K562 (cell line): ENCODE results near the gene PAN2. TPM values are rescaled to one million over a fixed set of nuclear protein-coding genes. Genes with fewer than 3 reads are reported as not detected.

Experiments
- ATAC-seq: fragments of 200-7000 bp; cut with Tn5 transposase; 3 replicates; pipeline ENCODE4 v1.9.1; 2020; ENCODE audit warnings: moderate library complexity
- BruUV-seq: library from RNA; stranded (reverse); fragments of 400-500 nt; replicated peaks from 2 replicates; lab custom pipeline; 2021; lab: Mats Ljungman, UMichigan
- CTCF ChIA-PET: fragments of 300-600 bp; formaldehyde crosslinking; extraction: SDS; loops from one replicate; lab custom pipeline; 2021; ENCODE audit warnings: low intra/inter-chr PET ratio; lab: Yijun Ruan, JAX
- POLR2A ChIA-PET: fragments of 300-600, 350-650 bp; sonication (Branson Sonifier 250); formaldehyde crosslinking; extraction: SDS; loops from one replicate; lab custom pipeline; 2021; ENCODE audit warnings: antibody characterized with exemption, inconsistent platforms; lab: Yijun Ruan, JAX
- DNase-seq, 4 experiments: peaks; one replicate each; pipeline versions ENCODE4 v3.0.0 to v3.0.0-alpha.2; 2011 to 2018; ENCODE audit warnings: low spot score in 3 of 4, mixed read lengths in 3 of 4; ENCODE audit errors: extremely low read depth in 1 of 4
- FAIRE-seq: peaks from 2 replicates; lab custom pipeline; 2011; peaks lifted over from hg19 to GRCh38; lab: Jason Lieb, UNC
- H2AFZ ChIP-seq: 2 replicates; pipeline ENCODE4 v1.6.0; 2011; ENCODE audit warnings: low read depth, low read length, control low read depth, inconsistent platforms
- H3K27ac ChIP-seq: fragments of 200-600 bp; 3 replicates; pipeline ENCODE4 v1.8.0; 2011; ENCODE audit warnings: low read depth, mild to moderate bottlenecking, control low read depth, inconsistent platforms, low read length, moderate library complexity, mixed read lengths; ENCODE audit errors: extremely low read depth
- H3K27me3 ChIP-seq, 2 experiments: fragments of 300-600 bp in 1 of 2; 2 replicates in 1 of 2; 3 replicates in 1 of 2; pipeline versions ENCODE4 v1.6.0 to v1.8.0; 2011; ENCODE audit warnings: inconsistent platforms in 2 of 2, low read length in 2 of 2, mild to moderate bottlenecking in 1 of 2, mixed read lengths in 1 of 2, moderate library complexity in 1 of 2; ENCODE audit not compliant: control insufficient read depth in 2 of 2, insufficient read depth in 2 of 2
- H3K36me3 ChIP-seq: fragments of 300-600 bp; 3 replicates; pipeline ENCODE4 v1.8.0; 2011; ENCODE audit warnings: mild to moderate bottlenecking, low read length, inconsistent platforms; ENCODE audit not compliant: control insufficient read depth, insufficient read depth
- H3K4me1 ChIP-seq, 2 experiments: fragments of 200-600 bp in 1 of 2; replicated peaks in 1 of 2; 2 replicates in 1 of 2; 3 replicates in 1 of 2; pipeline versions ENCODE4 v1.5.1 to v1.8.0; 2011; ENCODE audit warnings: inconsistent platforms in 2 of 2, low read length in 2 of 2, mild to moderate bottlenecking in 1 of 2, mixed read lengths in 1 of 2, moderate library complexity in 1 of 2; ENCODE audit not compliant: control insufficient read depth in 2 of 2, insufficient read depth in 2 of 2
- H3K4me2 ChIP-seq: 2 replicates; pipeline ENCODE4 v1.6.1; 2011; ENCODE audit warnings: low read length, control low read depth, inconsistent platforms, mixed read lengths; ENCODE audit not compliant: insufficient read depth
- H3K4me3 ChIP-seq: fragments of 200-600 bp; sonication (generic), shearing (Covaris generic); 2 replicates; pipeline ENCODE4 v1.5.1; 2016; ENCODE audit warnings: control low read depth, inconsistent platforms
- H3K79me2 ChIP-seq: fragments of 200-600 bp; 3 replicates; pipeline ENCODE4 v1.8.0; 2011; ENCODE audit warnings: low read length, inconsistent platforms; ENCODE audit not compliant: control insufficient read depth, insufficient read depth
- H3K9ac ChIP-seq, 2 experiments: 2 replicates each; pipeline versions ENCODE4 v1.6.0 to v1.6.1; 2011; ENCODE audit warnings: low read depth in 2 of 2, low read length in 2 of 2, control low read depth in 1 of 2, inconsistent platforms in 1 of 2, mild to moderate bottlenecking in 1 of 2, mixed read lengths in 1 of 2; ENCODE audit not compliant: insufficient read depth in 1 of 2
- H3K9me1 ChIP-seq: one replicate; pipeline ENCODE4 v1.6.0; 2011; ENCODE audit warnings: inconsistent platforms, mild to moderate bottlenecking, low read length, moderate library complexity; ENCODE audit not compliant: control insufficient read depth, insufficient read depth
- H3K9me3 ChIP-seq: replicated peaks from 2 replicates; pipeline ENCODE4 v1.5.1; 2011; ENCODE audit warnings: low read depth, low read length, inconsistent platforms; ENCODE audit not compliant: control insufficient read depth, insufficient read depth
- H4K20me1 ChIP-seq: replicated peaks from 2 replicates; pipeline ENCODE4 v1.6.1; 2011; ENCODE audit warnings: low read length, inconsistent platforms, mixed read lengths; ENCODE audit not compliant: control insufficient read depth, insufficient read depth
- CBX3 ChIP-seq, 2 experiments: IDR thresholded peaks; 1 replicate in 1 of 2; 2 replicates in 1 of 2; pipeline ENCODE4 v1.6.1; 2012; ENCODE audit warnings: inconsistent platforms in 2 of 2, low read length in 2 of 2, borderline replicate concordance in 1 of 2, control low read depth in 1 of 2
- ETS2 ChIP-seq: IDR thresholded peaks from 2 replicates; pipeline ENCODE4 v1.6.1; 2016; ENCODE audit warnings: borderline replicate concordance, missing genetic modification characterization, mild to moderate bottlenecking, moderate library complexity, missing compliant biosample characterization; ENCODE audit not compliant: poor library complexity, severe bottlenecking
- RAD51 ChIP-seq: fragments of 450-650 bp; IDR thresholded peaks from 2 replicates; pipeline ENCODE4 v1.7.1; 2016; ENCODE audit warnings: low read depth, mild to moderate bottlenecking, borderline replicate concordance
- RFX7 ChIP-seq: fragments of 250-450 bp; sonication (Bioruptor Pico); IDR thresholded peaks from 2 replicates; pipeline ENCODE4 v1.5.1; 2021; ENCODE audit warnings: mild to moderate bottlenecking
- TAF9B ChIP-seq: fragments of 450-650 bp; IDR thresholded peaks from 2 replicates; pipeline ENCODE4 v1.6.1; 2018; ENCODE audit warnings: mild to moderate bottlenecking; ENCODE audit not compliant: partially characterized antibody
- TRIM24 ChIP-seq, 2 experiments: fragments of 450-650 bp; IDR thresholded peaks; 2 replicates each; pipeline ENCODE4 v1.6.1; 2016
- TRIM28 ChIP-seq: fragments of 450-650 bp; IDR thresholded peaks from 2 replicates; pipeline ENCODE4 v1.6.1; 2017
- ZNF695 ChIP-seq: fragments of 450-650 bp; formaldehyde crosslinking; IDR thresholded peaks from 2 replicates; pipeline ENCODE4 v1.4.0; 2020; ENCODE audit warnings: mild to moderate bottlenecking, moderate library complexity
- WGBS: fragments of 100-300 bp; shearing (Covaris generic); methylation state at CpG from one replicate; pipeline ENCODE4 v1.1.6; 2016; ENCODE audit warnings: low coverage, mixed read lengths; ENCODE audit not compliant: insufficient coverage; ENCODE audit errors: missing lambda C conversion rate; 5-methylcytosine and 5-hydroxymethylcytosine counted together
- in situ Hi-C: fragments of 300-500 bp; cut with MboI; formaldehyde crosslinking; loops from 4 replicates; pipeline ENCODE4 v1.15.0; 2018; ENCODE audit warnings: inconsistent platforms, mixed read lengths
- intact Hi-C: fragments of 100-400 bp; cut with micrococcal nuclease; formaldehyde crosslinking; loops from 2 replicates; pipeline ENCODE4 v1.14.2; 2022
- polyA plus RNA-seq, 8 experiments: library from polyadenylated mRNA; depleted of rRNA in 4 of 8; stranded (reverse) in 5 of 8; unstranded in 3 of 8; fragments of >200 nt; fragmentation: Nextera tagmentation in 2 of 8; fragmentation: Illumina TruSeq in 1 of 8; extraction: Ambion mirVana in 2 of 8; extraction: Trizol in 1 of 8; gene quantifications; 2 replicates each; pipeline versions ENCODE4 v1.2.1 to v1.2.3, GENCODE V29; 2011 to 2014; ENCODE audit warnings: inconsistent platforms in 1 of 8, missing spikeins in 1 of 8
- total RNA-seq, 7 experiments: library from RNA; depleted of rRNA in 6 of 7; stranded (reverse); fragments of >200 nt in 6 of 7; fragmentation: Illumina TruSeq in 2 of 7; extraction: Trizol in 2 of 7; gene quantifications; 2 replicates each; pipeline versions ENCODE4 v1.2.1 to v1.2.3, GENCODE V29; 2011 to 2021; ENCODE audit warnings: low replicate concordance in 1 of 7
- TF ChIP-seq, protein P1 (sequence below): fragments of 450-650 bp; IDR thresholded peaks from 2 replicates; pipeline ENCODE4 v1.6.1; 2018; ENCODE audit warnings: mild to moderate bottlenecking, low read depth; ENCODE audit not compliant: partially characterized antibody
- TF ChIP-seq, protein P2 (sequence below), 2 experiments: fragments of 450-650 bp; IDR thresholded peaks; 2 replicates each; pipeline ENCODE4 v1.6.1; 2018; ENCODE audit warnings: mild to moderate bottlenecking in 2 of 2, low read depth in 1 of 2; ENCODE audit not compliant: partially characterized antibody in 2 of 2

Gene PAN2
- total and polyA plus RNA-seq, 9 of the 15 experiments (the other 6 are each of a cell fraction or from before 2014, with no cell fraction given): 15.0 to 66.1 (median 25.9) TPM

- no peak overlapping the region for H3K4me2 ChIP-seq
- no peaks in the 10 kb centered on the region for H3K27me3 ChIP-seq
- no peaks in the 10 kb centered on the region for H3K36me3 ChIP-seq
- H3K9me3 ChIP-seq: no peaks in the 10 kb centered on the region
- ChIA-PET CTCF (no interaction called here), POLR2A (interaction anchor here (0.5 to 1.2 kb wide), 2 partner anchors 10 to 12 kb away, joined by 3 to 5 read pairs; no protein-coding TSS in a partner anchor)
- FAIRE-seq (no peak), DNase-seq (no peak), ATAC-seq (no peak)
- H3K27ac ChIP-seq: no peak overlapping the region
- no peak overlapping the region for H3K4me3 ChIP-seq
- WGBS: 57% methylated on average over 1 of the region's 1 CpG
- TF ChIP-seq, protein P1, sequence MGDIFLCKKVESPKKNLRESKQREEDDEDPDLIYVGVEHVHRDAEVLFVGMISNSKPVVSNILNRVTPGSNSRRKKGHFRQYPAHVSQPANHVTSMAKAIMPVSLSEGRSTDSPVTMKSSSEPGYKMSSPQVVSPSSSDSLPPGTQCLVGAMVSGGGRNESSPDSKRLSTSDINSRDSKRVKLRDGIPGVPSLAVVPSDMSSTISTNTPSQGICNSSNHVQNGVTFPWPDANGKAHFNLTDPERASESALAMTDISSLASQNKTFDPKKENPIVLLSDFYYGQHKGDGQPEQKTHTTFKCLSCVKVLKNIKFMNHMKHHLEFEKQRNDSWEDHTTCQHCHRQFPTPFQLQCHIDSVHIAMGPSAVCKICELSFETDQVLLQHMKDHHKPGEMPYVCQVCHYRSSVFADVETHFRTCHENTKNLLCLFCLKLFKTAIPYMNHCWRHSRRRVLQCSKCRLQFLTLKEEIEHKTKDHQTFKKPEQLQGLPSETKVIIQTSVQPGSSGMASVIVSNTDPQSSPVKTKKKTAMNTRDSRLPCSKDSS: peak; percentile 25
- peak; percentile 71 for TF ChIP-seq TRIM28
- TF ChIP-seq TRIM24 (IDR thresholded peaks at IDR 0.05): peak in 1 of 2 experiments; percentile 41; a peak in 1 of 4 replicates
- no peak for TF ChIP-seq RFX7 (CRISPR knock-in tag)
- TF ChIP-seq, protein P2, sequence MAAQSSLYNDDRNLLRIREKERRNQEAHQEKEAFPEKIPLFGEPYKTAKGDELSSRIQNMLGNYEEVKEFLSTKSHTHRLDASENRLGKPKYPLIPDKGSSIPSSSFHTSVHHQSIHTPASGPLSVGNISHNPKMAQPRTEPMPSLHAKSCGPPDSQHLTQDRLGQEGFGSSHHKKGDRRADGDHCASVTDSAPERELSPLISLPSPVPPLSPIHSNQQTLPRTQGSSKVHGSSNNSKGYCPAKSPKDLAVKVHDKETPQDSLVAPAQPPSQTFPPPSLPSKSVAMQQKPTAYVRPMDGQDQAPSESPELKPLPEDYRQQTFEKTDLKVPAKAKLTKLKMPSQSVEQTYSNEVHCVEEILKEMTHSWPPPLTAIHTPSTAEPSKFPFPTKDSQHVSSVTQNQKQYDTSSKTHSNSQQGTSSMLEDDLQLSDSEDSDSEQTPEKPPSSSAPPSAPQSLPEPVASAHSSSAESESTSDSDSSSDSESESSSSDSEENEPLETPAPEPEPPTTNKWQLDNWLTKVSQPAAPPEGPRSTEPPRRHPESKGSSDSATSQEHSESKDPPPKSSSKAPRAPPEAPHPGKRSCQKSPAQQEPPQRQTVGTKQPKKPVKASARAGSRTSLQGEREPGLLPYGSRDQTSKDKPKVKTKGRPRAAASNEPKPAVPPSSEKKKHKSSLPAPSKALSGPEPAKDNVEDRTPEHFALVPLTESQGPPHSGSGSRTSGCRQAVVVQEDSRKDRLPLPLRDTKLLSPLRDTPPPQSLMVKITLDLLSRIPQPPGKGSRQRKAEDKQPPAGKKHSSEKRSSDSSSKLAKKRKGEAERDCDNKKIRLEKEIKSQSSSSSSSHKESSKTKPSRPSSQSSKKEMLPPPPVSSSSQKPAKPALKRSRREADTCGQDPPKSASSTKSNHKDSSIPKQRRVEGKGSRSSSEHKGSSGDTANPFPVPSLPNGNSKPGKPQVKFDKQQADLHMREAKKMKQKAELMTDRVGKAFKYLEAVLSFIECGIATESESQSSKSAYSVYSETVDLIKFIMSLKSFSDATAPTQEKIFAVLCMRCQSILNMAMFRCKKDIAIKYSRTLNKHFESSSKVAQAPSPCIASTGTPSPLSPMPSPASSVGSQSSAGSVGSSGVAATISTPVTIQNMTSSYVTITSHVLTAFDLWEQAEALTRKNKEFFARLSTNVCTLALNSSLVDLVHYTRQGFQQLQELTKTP (IDR thresholded peaks at IDR 0.05; ENCODE audit: low read depth in 1 of 2, partially characterized antibody in 2 of 2): peak in 1 of 2 experiments; percentile 100
- TF ChIP-seq TAF9B: no peak
- no peak for TF ChIP-seq ETS2 (tag)
- TF ChIP-seq CBX3 (IDR thresholded peaks at IDR 0.05; ENCODE audit: borderline replicate concordance in 1 of 2, low read length in 2 of 2): peak in 1 of 2 experiments; percentile 73; a peak in 1 of 3 replicates
- TF ChIP-seq RAD51: no peak
- TF ChIP-seq ZNF695 (CRISPR knock-in tag): no peak
- intact Hi-C loops (no loop called here), in situ Hi-C loops (no loop called here)
- BruUV-seq: no TSS peak
- H4K20me1 ChIP-seq: no peaks in the 10 kb centered on the region
- no peaks in the 10 kb centered on the region for H3K79me2 ChIP-seq
- peaks cover 20 to 24% of the 10 kb centered on the region in 2 experiments; a peak in 4 of 5 replicates for H3K4me1 ChIP-seq
- no peak overlapping the region for H2AFZ ChIP-seq
- no peaks in the 10 kb centered on the region for H3K9me1 ChIP-seq
- no peak overlapping the region for H3K9ac ChIP-seq
These were observed 39.7 kb upstream of the PAN2 start for GRCh38 chr12:56373515-56373914.
